ENCODE data around the gene PLXNA2. TPM values are rescaled to one million over a fixed set of nuclear protein-coding genes. Genes with fewer than 3 reads are reported as not detected.

The PLXNA2 gene
- total RNA-seq, 1 donor from 2014 or later, result 0.82 TPM

- H3K27me3 Mint-ChIP-seq, result peaks cover 22% of the 10 kb centered on the region
Observed at GRCh38 chr1:207992677-207993236, 251.4 kb downstream of the PLXNA2 start.

GRCh38 chr1:207991583-207992026 lies 252.6 kb downstream of the PLXNA2 start:
- Mint-ChIP-seq H3K4me3 (no peak overlapping the region), H3K9me3 (no peaks in the 10 kb centered on the region), H3K27me3 (peaks cover 22% of the 10 kb centered on the region), H3K36me3 (ENCODE audit: low read depth) (no peaks in the 10 kb centered on the region), H3K27ac (no peak overlapping the region), H3K4me1 (no peaks in the 10 kb centered on the region)
- ATAC-seq (ENCODE audit: low read depth), result no peak
- ChIA-PET POLR2A (no interaction called here), CTCF (no interaction called here)
- no peak for DNase-seq
- intact Hi-C loops (cut with micrococcal nuclease), result no loop called here
- no peak for TF ChIP-seq CTCF (IDR thresholded peaks at IDR 0.05)

More at GRCh38 chr1:207992677-207993236, 251.4 kb downstream of the PLXNA2 start:
- DNase-seq (no peak), ATAC-seq (ENCODE audit: low read depth) (no peak)
- CTCF ChIA-PET, result interaction anchor here (0.6 kb wide), 1 partner anchor 247 kb away, joined by 4 read pairs; no protein-coding TSS in a partner anchor
- no peak for TF ChIP-seq CTCF (IDR thresholded peaks at IDR 0.05)
- no peaks in the 10 kb centered on the region for H3K4me1 Mint-ChIP-seq
- POLR2A ChIA-PET, result no interaction called here
- intact Hi-C loops (cut with micrococcal nuclease), result no loop called here
- H3K9me3 Mint-ChIP-seq, result no peaks in the 10 kb centered on the region
- no peak overlapping the region for H3K4me3 Mint-ChIP-seq
- H3K36me3 Mint-ChIP-seq (ENCODE audit: low read depth), result no peaks in the 10 kb centered on the region
- no peak overlapping the region for H3K27ac Mint-ChIP-seq

GRCh38 chr1:207990876-207991582 lies 253.2 kb downstream of the PLXNA2 start:
- intact Hi-C loops (cut with micrococcal nuclease), result no loop called here
- Mint-ChIP-seq H3K36me3 (ENCODE audit: low read depth) (no peaks in the 10 kb centered on the region), H3K27me3 (peaks cover 22% of the 10 kb centered on the region), H3K9me3 (no peaks in the 10 kb centered on the region), H3K27ac (no peak overlapping the region), H3K4me3 (no peak overlapping the region), H3K4me1 (no peaks in the 10 kb centered on the region)
- TF ChIP-seq CTCF (IDR thresholded peaks at IDR 0.05), result no peak
- ATAC-seq (ENCODE audit: low read depth) (no peak), DNase-seq (no peak)
- CTCF ChIA-PET, result no interaction called here
- POLR2A ChIA-PET, result no interaction called here

GRCh38 chr1:207990455-207990854 lies 253.7 kb downstream of the PLXNA2 start:
- intact Hi-C loops (cut with micrococcal nuclease), result no loop called here
- Mint-ChIP-seq H3K9me3 (no peaks in the 10 kb centered on the region), H3K4me1 (no peaks in the 10 kb centered on the region), H3K27me3 (peaks cover 22% of the 10 kb centered on the region), H3K36me3 (ENCODE audit: low read depth) (no peaks in the 10 kb centered on the region), H3K4me3 (no peak overlapping the region), H3K27ac (no peak overlapping the region)
- POLR2A ChIA-PET, result no interaction called here
- no peak for TF ChIP-seq CTCF (IDR thresholded peaks at IDR 0.05)
- ATAC-seq (ENCODE audit: low read depth) (no peak), DNase-seq (no peak)
- CTCF ChIA-PET, result no interaction called here

- ChIA-PET CTCF (no interaction called here), POLR2A (no interaction called here)
- H3K27ac Mint-ChIP-seq, result no peak overlapping the region
- no peak overlapping the region for H3K4me3 Mint-ChIP-seq
- no peak for TF ChIP-seq CTCF (IDR thresholded peaks at IDR 0.05)
- H3K27me3 Mint-ChIP-seq, result peaks cover 18% of the 10 kb centered on the region
- no peaks in the 10 kb centered on the region for H3K4me1 Mint-ChIP-seq
- no peaks in the 10 kb centered on the region for H3K36me3 Mint-ChIP-seq (ENCODE audit: low read depth)
- no peaks in the 10 kb centered on the region for H3K9me3 Mint-ChIP-seq
- intact Hi-C loops (cut with micrococcal nuclease), result no loop called here
- ATAC-seq (ENCODE audit: low read depth), result no peak
- DNase-seq, result no peak
Observed at GRCh38 chr1:207988326-207989165, 255.6 kb downstream of the PLXNA2 start.

All from activated B cell treated with CpG ODN at 0.5 μM for 24 hours (primary cell).